ENCODE measurements around the gene GPR155. TPM values are rescaled to one million over a fixed set of nuclear protein-coding genes. Genes with fewer than 3 reads are reported as not detected.

GPR155 gene
- total and polyA plus RNA-seq, 9 of the 15 experiments (the other 6 are each of a cell fraction or from before 2014, with no cell fraction given) = 0.04 to 0.40 (median 0.11) TPM; not detected in 1

DNA sequence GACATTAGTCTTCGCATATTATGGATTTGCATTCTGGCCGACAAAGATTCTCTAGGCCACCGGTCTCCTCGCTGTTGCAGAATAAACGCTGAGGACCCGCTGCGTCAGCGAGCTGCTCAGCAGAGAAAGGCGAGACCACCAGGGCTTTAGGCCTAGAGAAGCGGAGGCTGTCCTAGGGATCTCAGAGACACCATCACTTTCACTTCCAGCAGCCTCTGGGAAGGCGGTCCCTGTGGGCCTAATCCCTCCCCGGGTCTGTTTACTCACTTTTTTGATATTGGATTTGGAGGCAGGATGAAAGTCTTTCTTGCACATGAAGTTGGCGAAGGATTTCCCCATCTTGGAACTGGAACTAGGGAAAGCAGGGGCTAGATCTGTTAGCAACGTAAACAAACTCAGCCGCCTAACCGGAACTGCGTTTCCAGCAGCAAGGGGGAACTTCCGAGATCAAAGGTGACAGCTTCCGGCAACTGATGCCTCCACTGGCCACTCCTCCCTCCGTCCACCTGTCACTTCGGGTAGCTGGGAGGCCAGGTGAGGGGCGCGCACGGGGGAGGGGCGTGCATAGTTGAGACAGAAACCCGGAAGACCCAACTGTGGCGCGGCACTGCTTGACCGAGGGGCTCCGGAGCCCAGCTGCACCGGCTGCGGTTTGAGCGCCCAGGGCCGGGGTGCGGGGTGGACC, 91.4 kb downstream of the GPR155 start, which contains the start of gene SCRN3 (continued):
- TF ChIP-seq, protein P1, sequence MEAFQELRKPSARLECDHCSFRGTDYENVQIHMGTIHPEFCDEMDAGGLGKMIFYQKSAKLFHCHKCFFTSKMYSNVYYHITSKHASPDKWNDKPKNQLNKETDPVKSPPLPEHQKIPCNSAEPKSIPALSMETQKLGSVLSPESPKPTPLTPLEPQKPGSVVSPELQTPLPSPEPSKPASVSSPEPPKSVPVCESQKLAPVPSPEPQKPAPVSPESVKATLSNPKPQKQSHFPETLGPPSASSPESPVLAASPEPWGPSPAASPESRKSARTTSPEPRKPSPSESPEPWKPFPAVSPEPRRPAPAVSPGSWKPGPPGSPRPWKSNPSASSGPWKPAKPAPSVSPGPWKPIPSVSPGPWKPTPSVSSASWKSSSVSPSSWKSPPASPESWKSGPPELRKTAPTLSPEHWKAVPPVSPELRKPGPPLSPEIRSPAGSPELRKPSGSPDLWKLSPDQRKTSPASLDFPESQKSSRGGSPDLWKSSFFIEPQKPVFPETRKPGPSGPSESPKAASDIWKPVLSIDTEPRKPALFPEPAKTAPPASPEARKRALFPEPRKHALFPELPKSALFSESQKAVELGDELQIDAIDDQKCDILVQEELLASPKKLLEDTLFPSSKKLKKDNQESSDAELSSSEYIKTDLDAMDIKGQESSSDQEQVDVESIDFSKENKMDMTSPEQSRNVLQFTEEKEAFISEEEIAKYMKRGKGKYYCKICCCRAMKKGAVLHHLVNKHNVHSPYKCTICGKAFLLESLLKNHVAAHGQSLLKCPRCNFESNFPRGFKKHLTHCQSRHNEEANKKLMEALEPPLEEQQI (IDR thresholded peaks at IDR 0.05) = 0 out of 2 replicates have a peak, but pooled peaks have one; percentile 10
- TF ChIP-seq, protein P2, sequence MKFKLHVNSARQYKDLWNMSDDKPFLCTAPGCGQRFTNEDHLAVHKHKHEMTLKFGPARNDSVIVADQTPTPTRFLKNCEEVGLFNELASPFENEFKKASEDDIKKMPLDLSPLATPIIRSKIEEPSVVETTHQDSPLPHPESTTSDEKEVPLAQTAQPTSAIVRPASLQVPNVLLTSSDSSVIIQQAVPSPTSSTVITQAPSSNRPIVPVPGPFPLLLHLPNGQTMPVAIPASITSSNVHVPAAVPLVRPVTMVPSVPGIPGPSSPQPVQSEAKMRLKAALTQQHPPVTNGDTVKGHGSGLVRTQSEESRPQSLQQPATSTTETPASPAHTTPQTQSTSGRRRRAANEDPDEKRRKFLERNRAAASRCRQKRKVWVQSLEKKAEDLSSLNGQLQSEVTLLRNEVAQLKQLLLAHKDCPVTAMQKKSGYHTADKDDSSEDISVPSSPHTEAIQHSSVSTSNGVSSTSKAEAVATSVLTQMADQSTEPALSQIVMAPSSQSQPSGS (CRISPR knock-in tag; IDR thresholded peaks at IDR 0.05) = no peak
- TF ChIP-seq, protein P3, sequence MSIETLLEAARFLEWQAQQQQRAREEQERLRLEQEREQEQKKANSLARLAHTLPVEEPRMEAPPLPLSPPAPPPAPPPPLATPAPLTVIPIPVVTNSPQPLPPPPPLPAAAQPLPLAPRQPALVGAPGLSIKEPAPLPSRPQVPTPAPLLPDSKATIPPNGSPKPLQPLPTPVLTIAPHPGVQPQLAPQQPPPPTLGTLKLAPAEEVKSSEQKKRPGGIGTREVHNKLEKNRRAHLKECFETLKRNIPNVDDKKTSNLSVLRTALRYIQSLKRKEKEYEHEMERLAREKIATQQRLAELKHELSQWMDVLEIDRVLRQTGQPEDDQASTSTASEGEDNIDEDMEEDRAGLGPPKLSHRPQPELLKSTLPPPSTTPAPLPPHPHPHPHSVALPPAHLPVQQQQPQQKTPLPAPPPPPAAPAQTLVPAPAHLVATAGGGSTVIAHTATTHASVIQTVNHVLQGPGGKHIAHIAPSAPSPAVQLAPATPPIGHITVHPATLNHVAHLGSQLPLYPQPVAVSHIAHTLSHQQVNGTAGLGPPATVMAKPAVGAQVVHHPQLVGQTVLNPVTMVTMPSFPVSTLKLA (conservative IDR thresholded peaks at IDR 0.05) = peak; percentile 81 to 90
- TF ChIP-seq EP400 (IDR thresholded peaks at IDR 0.05) (peak; percentile 91), ZNF217 (CRISPR knock-in tag; IDR thresholded peaks at IDR 0.05) (no peak), RBM39 (optimal IDR thresholded peaks at IDR 0.05; ENCODE audit: low read depth, low read length) (no peak), CREBBP (IDR thresholded peaks at IDR 0.05; ENCODE audit: low read depth, low read length) (no peak), HMG20A (CRISPR knock-in tag; conservative IDR thresholded peaks at IDR 0.05) (no peak), ZNF583 (CRISPR knock-in tag; IDR thresholded peaks at IDR 0.05) (no peak), SIN3B (IDR thresholded peaks at IDR 0.05; ENCODE audit: low read depth) (peak; percentile 77), CBFA2T2 (conservative IDR thresholded peaks at IDR 0.05) (0 out of 2 replicates have a peak, but pooled peaks have one; percentile 13), YBX1 (IDR thresholded peaks at IDR 0.05) (no peak), XRCC3 (IDR thresholded peaks at IDR 0.05) (no peak), POLR2B (IDR thresholded peaks at IDR 0.05; ENCODE audit: low read depth, partially characterized antibody) (peak; percentile 84), MCM2 (IDR thresholded peaks at IDR 0.05; ENCODE audit: low read depth) (no peak)
- TF ChIP-seq, protein P4, sequence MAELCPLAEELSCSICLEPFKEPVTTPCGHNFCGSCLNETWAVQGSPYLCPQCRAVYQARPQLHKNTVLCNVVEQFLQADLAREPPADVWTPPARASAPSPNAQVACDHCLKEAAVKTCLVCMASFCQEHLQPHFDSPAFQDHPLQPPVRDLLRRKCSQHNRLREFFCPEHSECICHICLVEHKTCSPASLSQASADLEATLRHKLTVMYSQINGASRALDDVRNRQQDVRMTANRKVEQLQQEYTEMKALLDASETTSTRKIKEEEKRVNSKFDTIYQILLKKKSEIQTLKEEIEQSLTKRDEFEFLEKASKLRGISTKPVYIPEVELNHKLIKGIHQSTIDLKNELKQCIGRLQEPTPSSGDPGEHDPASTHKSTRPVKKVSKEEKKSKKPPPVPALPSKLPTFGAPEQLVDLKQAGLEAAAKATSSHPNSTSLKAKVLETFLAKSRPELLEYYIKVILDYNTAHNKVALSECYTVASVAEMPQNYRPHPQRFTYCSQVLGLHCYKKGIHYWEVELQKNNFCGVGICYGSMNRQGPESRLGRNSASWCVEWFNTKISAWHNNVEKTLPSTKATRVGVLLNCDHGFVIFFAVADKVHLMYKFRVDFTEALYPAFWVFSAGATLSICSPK (IDR thresholded peaks at IDR 0.05; ENCODE audit: borderline replicate concordance) = no peak
- TF ChIP-seq, protein P5, sequence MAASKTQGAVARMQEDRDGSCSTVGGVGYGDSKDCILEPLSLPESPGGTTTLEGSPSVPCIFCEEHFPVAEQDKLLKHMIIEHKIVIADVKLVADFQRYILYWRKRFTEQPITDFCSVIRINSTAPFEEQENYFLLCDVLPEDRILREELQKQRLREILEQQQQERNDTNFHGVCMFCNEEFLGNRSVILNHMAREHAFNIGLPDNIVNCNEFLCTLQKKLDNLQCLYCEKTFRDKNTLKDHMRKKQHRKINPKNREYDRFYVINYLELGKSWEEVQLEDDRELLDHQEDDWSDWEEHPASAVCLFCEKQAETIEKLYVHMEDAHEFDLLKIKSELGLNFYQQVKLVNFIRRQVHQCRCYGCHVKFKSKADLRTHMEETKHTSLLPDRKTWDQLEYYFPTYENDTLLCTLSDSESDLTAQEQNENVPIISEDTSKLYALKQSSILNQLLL (CRISPR knock-in tag; IDR thresholded peaks at IDR 0.05; ENCODE audit: borderline replicate concordance) = no peak
- TF ChIP-seq, protein P6, sequence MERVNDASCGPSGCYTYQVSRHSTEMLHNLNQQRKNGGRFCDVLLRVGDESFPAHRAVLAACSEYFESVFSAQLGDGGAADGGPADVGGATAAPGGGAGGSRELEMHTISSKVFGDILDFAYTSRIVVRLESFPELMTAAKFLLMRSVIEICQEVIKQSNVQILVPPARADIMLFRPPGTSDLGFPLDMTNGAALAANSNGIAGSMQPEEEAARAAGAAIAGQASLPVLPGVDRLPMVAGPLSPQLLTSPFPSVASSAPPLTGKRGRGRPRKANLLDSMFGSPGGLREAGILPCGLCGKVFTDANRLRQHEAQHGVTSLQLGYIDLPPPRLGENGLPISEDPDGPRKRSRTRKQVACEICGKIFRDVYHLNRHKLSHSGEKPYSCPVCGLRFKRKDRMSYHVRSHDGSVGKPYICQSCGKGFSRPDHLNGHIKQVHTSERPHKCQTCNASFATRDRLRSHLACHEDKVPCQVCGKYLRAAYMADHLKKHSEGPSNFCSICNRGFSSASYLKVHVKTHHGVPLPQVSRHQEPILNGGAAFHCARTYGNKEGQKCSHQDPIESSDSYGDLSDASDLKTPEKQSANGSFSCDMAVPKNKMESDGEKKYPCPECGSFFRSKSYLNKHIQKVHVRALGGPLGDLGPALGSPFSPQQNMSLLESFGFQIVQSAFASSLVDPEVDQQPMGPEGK (CRISPR knock-in tag; IDR thresholded peaks at IDR 0.05; ENCODE audit: borderline replicate concordance) = no peak

Data from K562 (cell line).